Stimulated activated CD8-positive, alpha-beta memory T cell treated with anti-CD3 and anti-CD28 coated beads, Interleukin-12 subunit alpha, Interleukin-12 subunit beta, amount 100 ng/mL, for 24 hours (primary cell): ENCODE measurements around the gene PMS2.
"Not testable (repeated sequence)": the region's sequence is repeated elsewhere in the genome, so short reads cannot be mapped to it uniquely, and the experiment has no call there.

Experiments
- DNase-seq: peaks from one replicate; pipeline ENCODE4 v3.0.0-alpha.2; 2020; ENCODE audit errors: extremely low read depth

Gene PMS2

DNA sequence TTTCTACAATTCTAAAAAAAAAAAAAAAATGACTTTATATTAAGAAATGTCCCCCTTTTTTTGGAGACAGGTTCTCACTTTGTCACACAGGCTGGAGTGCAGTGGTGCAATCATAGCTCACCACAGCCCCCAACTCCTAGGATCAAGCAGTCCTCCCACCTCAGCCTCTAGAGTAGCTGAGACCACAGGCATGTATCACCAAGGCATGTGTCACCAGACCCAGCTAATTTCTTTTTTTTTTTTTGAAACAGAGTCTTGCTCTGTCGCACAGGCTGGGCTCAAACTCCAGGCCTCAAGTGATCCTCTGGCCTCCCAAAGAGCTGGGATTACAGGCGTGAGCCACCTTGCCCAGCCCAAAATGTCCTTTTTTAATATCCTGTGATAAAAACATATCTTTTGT, 84.7 kb downstream of the PMS2 start:
- not testable (repeated sequence) for DNase-seq
